HUES64 (cell line): Measurements from ENCODE around the gene LDLRAD4.

ENCODE experiments used
- H3K27ac ChIP-seq: 2 replicates; pipeline ENCODE4 v1.7.0; 2013; ENCODE audit warnings: low read depth, low read length, inconsistent platforms
- H3K27me3 ChIP-seq: 2 replicates; pipeline ENCODE4 v1.6.1; 2013; ENCODE audit warnings: mild to moderate bottlenecking, low read length; ENCODE audit not compliant: insufficient read depth
- H3K36me3 ChIP-seq: 2 replicates; pipeline ENCODE4 v1.6.1; 2013; ENCODE audit warnings: mild to moderate bottlenecking, low read length; ENCODE audit not compliant: insufficient read depth
- H3K4me1 ChIP-seq: 2 replicates; pipeline ENCODE4 v1.6.1; 2013; ENCODE audit warnings: mild to moderate bottlenecking, low read length, moderate library complexity; ENCODE audit not compliant: insufficient read depth
- H3K4me3 ChIP-seq: 2 replicates; pipeline ENCODE4 v1.5.1; 2013; ENCODE audit warnings: mild to moderate bottlenecking, low read length, moderate library complexity
- H3K9ac ChIP-seq: 2 replicates; pipeline ENCODE4 v1.6.1; 2013; ENCODE audit warnings: mild to moderate bottlenecking, low read depth, low read length
- H3K9me3 ChIP-seq: 2 replicates; pipeline ENCODE4 v1.6.1; 2013; ENCODE audit warnings: low read depth, low read length; ENCODE audit not compliant: insufficient read depth
- WGBS: fragments of 150-250, 120-280 bp; methylation state at CpG from one replicate; pipeline ENCODE4 v1.1.7; 2013; ENCODE audit warnings: missing lambda C conversion rate; 5-methylcytosine and 5-hydroxymethylcytosine counted together

The LDLRAD4 gene

DNA sequence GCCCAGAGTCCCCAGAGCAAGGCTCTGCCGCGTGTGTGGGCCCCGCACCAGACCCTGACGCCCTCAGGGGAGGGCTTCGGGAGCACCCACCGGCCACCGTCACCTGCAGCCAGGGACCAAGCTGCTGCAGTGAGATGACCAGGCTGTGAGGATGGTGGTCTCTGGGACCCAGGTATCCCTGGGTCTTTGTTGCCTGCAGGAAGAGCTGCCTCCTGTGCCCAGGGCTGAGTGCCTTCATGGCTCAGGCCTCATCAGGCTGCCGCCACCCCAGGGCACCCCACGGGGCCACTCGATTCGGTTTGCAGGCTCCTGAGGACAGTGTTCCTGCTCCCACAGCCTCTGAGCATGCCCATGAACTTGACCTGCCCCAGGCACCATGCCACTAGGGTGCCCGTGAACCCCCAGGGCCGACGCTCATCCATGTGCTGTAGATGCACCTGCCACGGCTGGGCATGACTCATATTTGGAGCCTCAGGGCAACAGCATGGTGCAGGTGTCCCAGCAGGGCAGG is 398.0 kb downstream of the LDLRAD4 start:
- 94% methylated on average over 15 of the region's 15 CpGs for WGBS
- Histone ChIP-seq H3K27me3 (peaks cover 25% of the 10 kb centered on the region), H3K4me3 (no peak overlapping the region), H3K27ac (no peak overlapping the region), H3K36me3 (no peaks in the 10 kb centered on the region), H3K4me1 (peaks cover under 1% of the 10 kb centered on the region), H3K9ac (no peak overlapping the region), H3K9me3 (no peaks in the 10 kb centered on the region)

- H3K4me1 ChIP-seq, result no peaks in the 10 kb centered on the region
- H3K36me3 ChIP-seq, result no peaks in the 10 kb centered on the region
- WGBS, result 80% methylated on average over 5 of the region's 9 CpGs
Measured at GRCh38 chr18:13617826-13618515, 399.4 kb downstream of the LDLRAD4 start.

GRCh38 chr18:13618760-13619438 is 400.3 kb downstream of the LDLRAD4 start:
- Histone ChIP-seq H3K9me3 (no peaks in the 10 kb centered on the region), H3K36me3 (no peaks in the 10 kb centered on the region), H3K27ac (no peak overlapping the region), H3K27me3 (peaks cover 2% of the 10 kb centered on the region; the same call in 1 of the 2 replicates), H3K9ac (no peak overlapping the region), H3K4me1 (no peaks in the 10 kb centered on the region), H3K4me3 (no peak overlapping the region)
- 91% methylated on average over 13 of the region's 13 CpGs for WGBS

More at GRCh38 chr18:13617826-13618515, 399.4 kb downstream of the LDLRAD4 start:
- no peaks in the 10 kb centered on the region for H3K9me3 ChIP-seq
- peaks cover 11% of the 10 kb centered on the region for H3K27me3 ChIP-seq
- no peak overlapping the region for H3K9ac ChIP-seq
- H3K27ac ChIP-seq, result no peak overlapping the region
- no peak overlapping the region for H3K4me3 ChIP-seq

DNA sequence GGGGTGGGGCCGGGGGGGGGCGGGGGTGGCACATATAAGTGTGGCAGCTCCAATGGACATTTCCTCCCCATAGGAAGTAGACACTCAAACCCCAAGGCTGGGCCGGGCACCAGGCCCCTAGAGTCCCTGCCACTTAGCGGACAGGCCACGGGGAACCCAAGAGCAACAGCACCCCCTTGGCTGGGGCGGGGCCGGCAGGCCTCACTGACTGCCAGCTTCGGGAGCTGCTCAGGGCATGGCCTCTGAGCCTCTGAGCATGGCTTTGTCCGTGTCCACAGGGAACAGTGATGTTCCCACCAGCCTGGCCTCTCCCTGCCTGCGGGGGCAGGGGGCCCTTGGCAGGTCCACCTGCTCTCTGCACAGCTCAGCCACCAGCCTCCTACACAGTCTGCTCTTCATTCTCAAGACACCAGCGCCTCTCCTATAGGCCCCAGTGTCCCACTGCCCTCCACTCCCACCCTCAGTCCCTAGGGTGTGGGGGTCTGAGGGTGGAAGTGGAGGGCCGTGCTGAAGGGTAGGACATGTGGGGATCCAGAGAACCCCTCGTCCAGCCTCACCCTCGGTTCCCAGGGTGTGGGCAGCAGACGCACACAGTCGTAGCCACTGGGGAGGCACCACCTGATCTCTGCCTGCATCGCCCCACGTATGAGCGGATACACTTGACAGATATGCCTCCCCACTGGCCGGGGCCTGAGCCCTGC is 401.1 kb downstream of the LDLRAD4 start:
- Histone ChIP-seq H3K27ac (no peak overlapping the region), H3K9ac (no peak overlapping the region), H3K4me3 (no peak overlapping the region), H3K27me3 (no peaks in the 10 kb centered on the region), H3K9me3 (no peaks in the 10 kb centered on the region), H3K36me3 (no peaks in the 10 kb centered on the region), H3K4me1 (no peaks in the 10 kb centered on the region)
- 91% methylated on average over 17 of the region's 20 CpGs for WGBS

DNA sequence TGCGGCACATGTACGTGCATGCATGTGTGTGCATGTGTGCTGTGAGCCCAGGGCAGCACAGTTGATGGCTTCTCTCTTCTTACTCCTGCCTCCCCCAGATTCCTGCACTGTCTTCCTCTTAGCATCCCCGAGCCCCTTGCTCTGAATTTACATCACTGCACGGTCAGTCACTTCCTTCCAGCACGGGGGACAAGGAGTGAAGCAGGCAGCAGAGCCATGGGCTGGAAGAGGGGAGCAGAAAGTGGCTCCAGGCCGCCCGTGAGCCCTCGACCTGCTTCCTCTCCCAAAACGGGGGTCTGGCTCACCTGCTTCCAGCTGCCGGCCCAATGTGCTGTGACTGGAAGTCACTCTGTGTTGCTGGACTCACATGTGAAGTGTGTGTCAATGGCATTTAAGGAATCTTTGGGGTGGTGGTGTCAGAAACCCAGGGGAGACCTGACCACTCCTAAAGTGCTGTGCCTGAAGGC is 401.7 kb downstream of the LDLRAD4 start:
- Histone ChIP-seq H3K27me3 (no peaks in the 10 kb centered on the region), H3K27ac (no peak overlapping the region), H3K4me3 (no peak overlapping the region), H3K36me3 (no peaks in the 10 kb centered on the region), H3K4me1 (no peaks in the 10 kb centered on the region), H3K9me3 (no peaks in the 10 kb centered on the region), H3K9ac (no peak overlapping the region)
- 92% methylated on average over 10 of the region's 10 CpGs for WGBS

DNA sequence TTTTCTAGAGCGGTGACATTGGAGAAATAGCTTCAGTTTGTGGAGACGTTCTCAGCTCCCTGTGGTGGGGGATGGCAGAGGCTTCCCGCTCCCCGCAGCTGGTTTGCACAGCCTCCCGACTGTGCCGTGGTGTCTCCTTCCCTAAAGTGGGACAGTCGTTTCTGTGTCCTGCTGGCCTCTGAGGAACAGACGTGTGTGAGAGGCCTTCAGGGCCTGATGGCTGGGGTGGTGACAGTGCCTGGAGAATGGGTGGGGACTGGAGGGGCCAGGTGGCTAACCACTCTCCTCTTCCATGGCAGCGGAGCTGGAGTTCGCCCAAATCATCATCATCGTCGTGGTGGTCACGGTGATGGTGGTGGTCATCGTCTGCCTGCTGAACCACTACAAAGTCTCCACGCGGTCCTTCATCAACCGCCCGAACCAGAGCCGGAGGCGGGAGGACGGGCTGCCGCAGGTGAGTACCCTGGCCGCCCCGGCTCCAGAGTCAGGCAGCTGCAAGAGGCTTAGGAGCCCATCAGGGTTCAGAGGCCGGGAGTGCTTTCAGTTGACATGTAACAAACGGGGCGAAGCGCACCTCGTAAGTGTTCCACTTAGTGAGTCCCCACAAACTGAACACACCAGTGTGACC is 402.4 kb downstream of the LDLRAD4 start:
- Histone ChIP-seq H3K9me3 (no peaks in the 10 kb centered on the region), H3K4me1 (no peaks in the 10 kb centered on the region), H3K36me3 (no peaks in the 10 kb centered on the region), H3K27ac (no peak overlapping the region), H3K27me3 (no peaks in the 10 kb centered on the region), H3K9ac (no peak overlapping the region), H3K4me3 (no peak overlapping the region)
- WGBS, result 95% methylated on average over 29 of the region's 29 CpGs

- Histone ChIP-seq H3K36me3 (no peaks in the 10 kb centered on the region), H3K27ac (no peak overlapping the region), H3K27me3 (no peaks in the 10 kb centered on the region), H3K9me3 (no peaks in the 10 kb centered on the region), H3K9ac (no peak overlapping the region), H3K4me1 (no peaks in the 10 kb centered on the region), H3K4me3 (no peak overlapping the region)
- WGBS, result 95% methylated on average over 23 of the region's 23 CpGs
Measured at GRCh38 chr18:13621446-13621849, 402.9 kb downstream of the LDLRAD4 start.

DNA sequence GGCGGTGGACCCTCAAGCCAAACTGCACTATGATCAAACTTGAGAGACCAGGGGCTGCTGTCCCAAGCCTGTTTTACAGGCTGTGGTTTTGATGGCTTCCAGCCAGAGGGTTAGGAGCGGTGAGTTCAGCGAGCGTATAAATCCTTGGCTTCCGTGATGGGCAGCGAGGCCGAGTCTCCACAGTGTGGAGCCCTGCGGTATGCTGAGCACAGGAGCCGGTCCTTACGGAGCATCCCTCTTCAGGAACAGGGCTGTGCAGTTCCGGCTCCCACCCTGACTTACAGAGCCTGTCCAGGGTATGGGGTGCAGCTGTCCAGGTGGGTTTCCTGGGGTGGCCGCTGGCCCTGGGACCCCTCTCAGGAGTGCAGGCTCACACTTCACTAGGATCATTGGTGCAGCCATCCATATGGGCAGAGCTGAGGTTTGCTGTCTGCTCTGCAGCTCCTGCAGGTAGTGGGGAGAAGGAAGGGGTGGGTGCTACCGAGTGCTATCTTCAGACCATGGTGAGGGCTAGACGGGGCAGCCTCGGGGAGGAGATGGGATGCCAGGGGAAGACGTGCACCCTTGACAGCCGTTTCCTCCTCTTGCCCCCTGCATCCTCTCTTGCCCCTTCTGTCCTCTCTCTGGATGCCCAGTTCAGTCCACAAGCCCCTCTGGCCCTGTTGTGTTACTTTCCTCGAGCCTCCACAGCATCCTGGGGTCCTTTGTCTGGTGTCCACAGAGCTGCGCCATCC is 403.5 kb downstream of the LDLRAD4 start:
- no peak overlapping the region for H3K27ac ChIP-seq
- no peaks in the 10 kb centered on the region for H3K4me1 ChIP-seq
- no peaks in the 10 kb centered on the region for H3K9me3 ChIP-seq
- H3K27me3 ChIP-seq, result no peaks in the 10 kb centered on the region
- 94% methylated on average over 19 of the region's 19 CpGs for WGBS
- no peaks in the 10 kb centered on the region for H3K36me3 ChIP-seq
- H3K9ac ChIP-seq, result no peak overlapping the region
- H3K4me3 ChIP-seq, result no peak overlapping the region

- no peak overlapping the region for H3K9ac ChIP-seq
- H3K27me3 ChIP-seq, result no peaks in the 10 kb centered on the region
- H3K4me3 ChIP-seq, result no peak overlapping the region
- no peaks in the 10 kb centered on the region for H3K36me3 ChIP-seq
- no peaks in the 10 kb centered on the region for H3K9me3 ChIP-seq
- 94% methylated on average over 8 of the region's 8 CpGs for WGBS
- H3K27ac ChIP-seq, result no peak overlapping the region
- H3K4me1 ChIP-seq, result no peaks in the 10 kb centered on the region
Measured at GRCh38 chr18:13622751-13623150, 404.2 kb downstream of the LDLRAD4 start.

DNA sequence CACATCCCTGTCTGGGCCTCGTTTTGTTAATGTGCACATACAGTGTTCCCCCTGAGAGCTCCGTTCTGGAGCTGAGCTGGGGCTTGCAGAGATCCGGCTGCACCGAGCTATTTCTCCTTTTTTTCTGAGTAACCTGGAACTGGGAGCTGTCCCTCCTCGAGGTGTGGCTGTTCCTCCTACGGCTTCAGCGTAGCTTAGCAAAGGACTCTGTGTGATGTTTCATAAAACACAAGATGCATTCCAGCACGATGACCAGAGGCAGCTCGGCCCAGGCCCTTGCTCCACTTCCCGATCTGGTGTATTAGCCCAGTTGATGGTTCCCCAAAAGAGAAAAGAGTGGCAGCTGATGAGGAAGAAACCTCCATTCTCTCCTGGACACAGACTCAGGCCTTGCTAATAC is 404.8 kb downstream of the LDLRAD4 start:
- 82% methylated on average over 10 of the region's 10 CpGs for WGBS
- Histone ChIP-seq H3K4me3 (no peak overlapping the region), H3K36me3 (no peaks in the 10 kb centered on the region), H3K9me3 (no peaks in the 10 kb centered on the region), H3K27ac (no peak overlapping the region), H3K27me3 (no peaks in the 10 kb centered on the region), H3K9ac (no peak overlapping the region), H3K4me1 (no peaks in the 10 kb centered on the region)
